ENCODE results near the gene MACF1.
"Not testable (repeated sequence)": the region's sequence is repeated elsewhere in the genome, so short reads cannot be mapped to it uniquely, and the experiment has no call there.

MACF1 gene

GRCh38 chr1:39178541-39179431 lies 25.7 kb upstream of the MACF1 start:
- no peak for DNase-seq

DNA sequence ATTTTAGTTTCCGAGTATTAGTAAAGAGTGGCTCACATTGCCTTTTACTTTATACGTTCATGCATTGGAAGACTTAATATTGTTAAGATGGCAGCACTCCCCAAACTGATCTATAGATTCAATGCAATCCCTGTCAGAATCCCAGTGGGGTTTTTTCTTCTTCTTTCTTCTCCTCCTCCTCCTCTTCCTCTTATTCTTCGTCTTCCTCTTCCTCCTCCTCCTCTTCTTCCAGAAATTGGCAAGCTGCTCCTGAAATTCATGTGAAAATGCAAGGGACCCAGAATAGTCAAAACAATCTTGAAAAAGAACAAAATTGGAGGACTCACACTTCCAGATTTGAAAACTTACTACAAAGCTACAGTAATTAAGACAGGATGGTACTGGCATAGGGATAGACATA lies 23.2 kb upstream of the MACF1 start:
- DNase-seq = no peak

DNA sequence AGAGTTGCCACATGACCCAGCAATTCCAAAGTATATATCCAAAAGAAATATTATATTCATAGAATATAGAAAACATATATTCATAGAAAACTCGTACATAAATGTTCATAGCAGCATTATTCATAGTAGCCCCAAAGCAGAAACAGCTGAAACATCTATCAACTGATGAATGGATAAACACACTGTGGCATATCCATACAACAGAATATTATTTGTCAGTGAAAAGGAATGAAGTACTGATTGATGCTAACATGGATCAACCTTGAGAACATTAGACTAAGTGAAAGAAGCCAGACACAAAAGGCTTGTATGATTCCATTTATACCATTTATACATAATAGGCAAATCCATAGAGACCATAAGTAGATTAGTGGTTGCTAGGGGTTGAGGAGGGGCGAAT lies 21.7 kb upstream of the MACF1 start:
- no peak for DNase-seq

GRCh38 chr1:39183503-39184353 lies 20.8 kb upstream of the MACF1 start:
- DNase-seq = peak; percentile 30

DNA sequence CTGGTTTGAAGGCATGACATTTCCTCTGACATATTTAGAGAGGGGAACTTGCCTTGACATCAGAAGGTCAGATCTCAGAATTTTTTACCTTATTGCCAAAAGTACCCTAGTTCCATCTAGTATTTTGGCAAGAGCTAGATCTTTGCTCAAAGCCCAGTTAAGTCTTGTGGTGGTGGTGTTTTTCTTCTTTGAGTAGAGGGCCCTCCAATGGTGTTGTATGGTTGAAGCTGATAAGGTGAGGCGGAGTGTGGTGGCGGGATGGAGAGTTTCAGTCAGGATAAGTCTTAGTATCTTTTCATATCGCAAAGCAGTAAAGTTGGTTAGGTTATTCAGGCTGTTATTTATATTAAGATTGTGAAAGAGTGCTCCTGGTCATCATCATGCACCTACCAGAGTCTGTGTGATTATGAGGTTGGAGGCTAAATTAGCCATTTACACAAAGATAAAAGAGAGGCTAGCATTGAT lies 20.1 kb upstream of the MACF1 start:
- DNase-seq = no peak

- no peak for DNase-seq
These were observed 17.0 kb upstream of the MACF1 start for GRCh38 chr1:39187275-39188046.

GRCh38 chr1:39189592-39190041 lies 14.9 kb upstream of the MACF1 start:
- DNase-seq = no peak

- no peak for DNase-seq
These were observed 14.4 kb upstream of the MACF1 start for GRCh38 chr1:39190096-39190495.

- DNase-seq = no peak
These were observed 10.0 kb upstream of the MACF1 start for GRCh38 chr1:39194398-39195051.

- no peak for DNase-seq
These were observed 9.1 kb upstream of the MACF1 start for GRCh38 chr1:39195166-39196111.

DNA sequence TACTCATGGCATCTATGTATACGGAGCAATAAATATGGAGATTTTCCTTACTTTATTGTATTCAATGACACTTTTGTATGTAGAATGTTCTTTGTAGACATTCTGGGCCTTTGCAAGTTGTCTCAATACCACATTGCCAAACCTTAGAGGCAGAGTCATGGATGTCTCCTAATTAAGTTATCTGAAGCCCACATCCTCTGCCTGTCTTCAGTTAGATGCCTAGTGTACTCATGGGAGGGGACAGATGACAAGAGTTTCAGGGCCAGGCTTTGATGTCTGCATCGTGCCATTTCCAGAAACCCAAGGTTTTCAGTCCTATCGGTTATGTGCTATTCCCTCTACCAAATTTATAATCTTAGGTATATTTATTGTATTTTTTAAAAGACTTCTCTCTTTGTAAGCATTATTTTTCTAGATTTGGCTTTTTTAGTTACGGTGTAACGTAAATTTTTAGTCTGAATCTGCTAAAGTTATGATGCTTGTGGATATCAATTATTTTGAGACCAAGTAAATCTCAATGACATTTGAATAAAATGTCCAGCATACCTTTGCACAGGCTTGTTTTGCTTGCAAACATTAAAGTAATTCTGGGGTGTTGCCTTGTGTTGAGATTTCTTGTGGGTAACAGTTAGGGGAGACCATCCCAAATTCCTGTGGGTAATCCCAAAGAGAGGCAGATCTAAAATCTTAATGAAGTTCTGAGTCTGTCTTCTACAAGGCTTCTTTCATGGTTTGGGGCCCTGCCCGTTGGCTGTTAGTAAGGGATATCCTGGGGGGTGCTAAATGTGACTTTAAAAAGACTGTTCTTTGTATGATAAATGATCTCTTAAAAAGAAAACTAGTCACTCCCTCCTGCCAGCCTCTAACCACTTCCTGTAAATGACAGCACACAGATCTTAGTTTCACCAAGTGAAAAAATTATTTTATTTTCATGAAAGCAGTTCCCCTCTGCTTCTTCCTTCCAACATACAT lies 8.0 kb upstream of the MACF1 start:
- no peak for DNase-seq

- DNase-seq = no peak
These were observed 4.9 kb upstream of the MACF1 start for GRCh38 chr1:39199593-39199992.

DNA sequence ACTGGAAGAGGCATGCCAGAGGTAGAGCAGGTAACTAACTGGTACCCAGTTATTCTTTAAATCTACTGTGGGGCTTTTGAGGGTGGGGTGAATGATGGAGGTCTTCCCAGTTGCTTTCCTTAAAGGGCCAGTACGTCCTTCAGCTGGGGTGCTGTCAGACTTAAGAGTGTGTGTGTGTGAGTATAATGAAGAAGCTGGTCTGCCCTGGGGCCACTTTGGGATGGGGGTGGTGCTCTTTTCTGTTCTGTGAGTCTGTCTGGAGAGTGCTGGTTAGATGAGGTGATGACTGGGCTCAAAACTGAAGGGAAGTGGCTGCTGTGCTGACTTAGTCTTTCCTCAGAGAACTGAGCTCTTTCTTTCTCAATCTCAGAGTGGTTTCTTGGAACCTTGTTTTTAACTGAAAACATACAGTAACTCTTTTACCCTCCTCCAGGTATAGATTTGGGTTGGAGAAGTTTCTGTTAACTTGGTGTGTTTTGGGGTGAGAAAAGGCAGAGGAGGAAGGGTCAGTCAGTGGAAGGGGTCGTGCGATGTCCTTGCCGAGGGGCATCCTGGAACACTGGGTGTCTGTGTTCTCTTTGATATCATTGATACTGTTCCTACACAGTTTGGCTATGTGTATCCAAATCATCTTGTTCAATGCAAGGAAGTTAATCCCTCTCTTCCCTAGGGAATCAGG lies 746 bp downstream of the MACF1 start:
- DNase-seq = no peak

GRCh38 chr1:39205781-39206464 lies 1.4 kb downstream of the MACF1 start:
- DNase-seq = no peak

GRCh38 chr1:39208360-39208759 lies 3.9 kb downstream of the MACF1 start:
- DNase-seq = not testable (repeated sequence)

- DNase-seq = no peak
These were observed 6.2 kb downstream of the MACF1 start for GRCh38 chr1:39210649-39211048.

- DNase-seq = no peak
These were observed 8.0 kb downstream of the MACF1 start for GRCh38 chr1:39212499-39212898.

DNA sequence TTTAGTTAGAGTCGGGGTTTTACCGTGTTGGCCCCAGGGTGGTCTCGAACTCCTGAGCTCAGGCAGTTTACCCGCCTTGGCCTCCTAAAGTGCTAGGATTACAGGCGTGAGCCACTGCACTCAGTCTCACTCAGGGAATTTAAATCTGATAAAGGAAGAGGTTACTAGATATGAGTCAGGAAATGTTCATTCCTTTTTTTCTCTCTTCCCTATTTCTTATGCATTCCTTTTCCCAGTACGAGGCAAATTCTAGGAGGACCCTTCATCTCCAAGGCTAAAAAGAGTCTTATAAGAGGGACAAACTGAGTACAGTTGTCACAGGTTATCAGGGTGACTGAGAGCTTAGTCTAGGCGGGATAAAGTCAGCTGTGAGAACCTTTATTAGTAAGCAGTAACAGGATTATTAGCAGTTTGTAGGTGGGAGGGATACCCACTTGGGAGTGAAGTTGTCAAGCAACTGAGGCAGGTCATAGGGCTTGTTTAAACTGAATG lies 9.1 kb downstream of the MACF1 start:
- DNase-seq = no peak
